Measurements from ENCODE around the gene RNF157. TPM values are rescaled to one million over a fixed set of nuclear protein-coding genes. Genes with fewer than 3 reads are reported as not detected.

RNF157 gene
- total and polyA plus RNA-seq, 2 of the 13 experiments (the other 11 are each of a cell fraction or from before 2014, with no cell fraction given): 0.44 to 1.5 TPM

DNA sequence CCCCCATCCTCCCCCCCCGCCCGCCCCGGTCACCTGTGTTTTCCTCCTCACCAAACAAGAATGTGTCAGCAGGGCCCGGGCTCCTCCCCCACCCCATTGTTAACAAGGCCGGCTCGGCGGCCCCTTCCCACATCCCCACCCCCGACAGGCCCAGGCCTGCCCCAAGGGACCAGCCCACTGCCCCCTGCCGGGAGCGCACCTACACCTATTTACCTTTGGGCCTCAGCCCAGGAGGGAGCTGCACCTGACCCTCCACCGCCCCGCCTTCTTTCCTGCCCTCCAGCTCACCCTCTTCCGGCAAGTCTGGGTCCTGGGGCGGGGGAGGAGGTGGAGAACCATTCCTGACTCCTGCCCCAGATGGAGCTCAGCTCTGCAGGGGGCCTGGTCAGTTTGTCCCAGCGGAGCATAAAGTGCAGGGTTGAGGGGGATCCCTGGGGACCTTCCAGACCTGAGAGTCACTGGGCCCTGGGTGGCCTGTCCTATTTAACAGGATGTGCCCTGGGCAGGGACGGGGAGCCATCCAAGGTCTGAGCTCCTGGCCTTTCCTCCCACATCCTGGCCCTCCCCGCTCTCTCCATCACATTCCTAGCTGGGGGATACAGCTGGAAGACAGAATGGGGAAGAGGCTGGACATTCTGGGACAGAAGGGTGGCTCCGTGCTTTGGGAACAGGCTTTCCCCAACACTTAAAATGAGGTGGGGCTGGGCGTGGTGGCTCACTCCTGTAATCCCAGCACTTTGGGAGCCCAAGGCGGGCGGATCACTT, 107.5 kb downstream of the RNF157 start (continued):
- TF ChIP-seq MXD3 (CRISPR knock-in tag; IDR thresholded peaks at IDR 0.05) (peak; percentile 31; the same call in 1 of the 2 replicates), ZNF615 (CRISPR knock-in tag; IDR thresholded peaks at IDR 0.05; ENCODE audit: borderline replicate concordance) (no peak), ZBTB49 (CRISPR knock-in tag; IDR thresholded peaks at IDR 0.05; ENCODE audit: borderline replicate concordance) (no peak), ZNF773 (CRISPR knock-in tag; IDR thresholded peaks at IDR 0.05; ENCODE audit: borderline replicate concordance) (no peak), SMYD3 (CRISPR knock-in tag; IDR thresholded peaks at IDR 0.05) (no peak), BORCS8-MEF2B (CRISPR knock-in tag; IDR thresholded peaks at IDR 0.05) (no peak), ZNF124 (CRISPR knock-in tag; IDR thresholded peaks at IDR 0.05) (no peak), ZNF431 (CRISPR knock-in tag; IDR thresholded peaks at IDR 0.05; ENCODE audit: borderline replicate concordance, low read depth) (no peak), NR2F2 (IDR thresholded peaks at IDR 0.05; ENCODE audit: borderline replicate concordance, low read depth) (no peak), ZBTB4 (CRISPR knock-in tag; IDR thresholded peaks at IDR 0.05; ENCODE audit: borderline replicate concordance) (no peak), MIER3 (CRISPR knock-in tag; IDR thresholded peaks at IDR 0.05; ENCODE audit: borderline replicate concordance) (no peak), MED13 (CRISPR knock-in tag; IDR thresholded peaks at IDR 0.05) (no peak), ZNF136 (CRISPR knock-in tag; IDR thresholded peaks at IDR 0.05; ENCODE audit: low read depth) (no peak), MEF2D (CRISPR knock-in tag; IDR thresholded peaks at IDR 0.05) (no peak), SRY (CRISPR knock-in tag; IDR thresholded peaks at IDR 0.05) (no peak), STAT5B (CRISPR knock-in tag; IDR thresholded peaks at IDR 0.05) (no peak), ZNF841 (CRISPR knock-in tag; IDR thresholded peaks at IDR 0.05; ENCODE audit: borderline replicate concordance) (no peak), MZF1 (CRISPR knock-in tag; IDR thresholded peaks at IDR 0.05; ENCODE audit: borderline replicate concordance) (no peak)
- TF ChIP-seq, protein P1, sequence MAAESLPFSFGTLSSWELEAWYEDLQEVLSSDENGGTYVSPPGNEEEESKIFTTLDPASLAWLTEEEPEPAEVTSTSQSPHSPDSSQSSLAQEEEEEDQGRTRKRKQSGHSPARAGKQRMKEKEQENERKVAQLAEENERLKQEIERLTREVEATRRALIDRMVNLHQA (CRISPR knock-in tag; IDR thresholded peaks at IDR 0.05): no peak
- TF ChIP-seq, protein P2, sequence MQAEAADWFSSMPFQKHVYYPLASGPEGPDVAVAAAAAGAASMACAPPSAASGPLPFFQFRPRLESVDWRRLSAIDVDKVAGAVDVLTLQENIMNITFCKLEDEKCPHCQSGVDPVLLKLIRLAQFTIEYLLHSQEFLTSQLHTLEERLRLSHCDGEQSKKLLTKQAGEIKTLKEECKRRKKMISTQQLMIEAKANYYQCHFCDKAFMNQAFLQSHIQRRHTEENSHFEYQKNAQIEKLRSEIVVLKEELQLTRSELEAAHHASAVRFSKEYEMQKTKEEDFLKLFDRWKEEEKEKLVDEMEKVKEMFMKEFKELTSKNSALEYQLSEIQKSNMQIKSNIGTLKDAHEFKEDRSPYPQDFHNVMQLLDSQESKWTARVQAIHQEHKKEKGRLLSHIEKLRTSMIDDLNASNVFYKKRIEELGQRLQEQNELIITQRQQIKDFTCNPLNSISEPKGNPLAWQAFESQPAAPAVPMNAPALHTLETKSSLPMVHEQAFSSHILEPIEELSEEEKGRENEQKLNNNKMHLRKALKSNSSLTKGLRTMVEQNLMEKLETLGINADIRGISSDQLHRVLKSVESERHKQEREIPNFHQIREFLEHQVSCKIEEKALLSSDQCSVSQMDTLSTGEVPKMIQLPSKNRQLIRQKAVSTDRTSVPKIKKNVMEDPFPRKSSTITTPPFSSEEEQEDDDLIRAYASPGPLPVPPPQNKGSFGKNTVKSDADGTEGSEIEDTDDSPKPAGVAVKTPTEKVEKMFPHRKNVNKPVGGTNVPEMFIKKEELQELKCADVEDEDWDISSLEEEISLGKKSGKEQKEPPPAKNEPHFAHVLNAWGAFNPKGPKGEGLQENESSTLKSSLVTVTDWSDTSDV (CRISPR knock-in tag; IDR thresholded peaks at IDR 0.05): peak; percentile 24; the same call in 1 of the 2 replicates
